Measurements from ENCODE around the gene MAPK8IP3.

Gene MAPK8IP3

GRCh38 chr16:1740781-1741490 lies 34.9 kb downstream of the MAPK8IP3 start:
- no peaks in the 10 kb centered on the region for H3F3A ChIP-seq (ENCODE audit: low read depth)
- no peaks in the 10 kb centered on the region for H3K79me2 ChIP-seq (ENCODE audit: insufficient read depth, low read length)
- no peaks in the 10 kb centered on the region for H3K36me3 ChIP-seq (ENCODE audit: insufficient read depth, low read length)
- H3K9me2 ChIP-seq (replicated peaks; ENCODE audit: low read depth, low read length) = no peaks in the 10 kb centered on the region
- no peak overlapping the region for H3K4me2 ChIP-seq (ENCODE audit: low read depth, low read length, poor library complexity, severe bottlenecking)
- no peaks in the 10 kb centered on the region for H4K20me1 ChIP-seq (ENCODE audit: insufficient read depth, low read length, poor library complexity, severe bottlenecking)
- TF ChIP-seq CTCF (conservative IDR thresholded peaks at IDR 0.05; ENCODE audit: low read length) (no peak), EZH2phosphoT487 (IDR thresholded peaks at IDR 0.05; ENCODE audit: borderline replicate concordance) (no peak)
- H3K9ac ChIP-seq (ENCODE audit: low read depth, low read length, poor library complexity, severe bottlenecking) = no peak overlapping the region
- H3K9me3 ChIP-seq (ENCODE audit: insufficient read depth, low read depth, low read length) = no peaks in the 10 kb centered on the region
- H3K4me1 ChIP-seq (ENCODE audit: insufficient read depth, low read length, poor library complexity, severe bottlenecking) = no peaks in the 10 kb centered on the region
- no peaks in the 10 kb centered on the region for H3K27me3 ChIP-seq (ENCODE audit: insufficient read depth, low read length, poor library complexity, severe bottlenecking)
- H2AFZ ChIP-seq (ENCODE audit: low read length) = no peak overlapping the region
- no peak overlapping the region for H3K4me3 ChIP-seq (ENCODE audit: low read length, poor library complexity, severe bottlenecking)

GRCh38 chr16:1741553-1742165 lies 35.7 kb downstream of the MAPK8IP3 start:
- H3K4me2 ChIP-seq (ENCODE audit: low read depth, low read length, poor library complexity, severe bottlenecking) = no peak overlapping the region
- no peaks in the 10 kb centered on the region for H3K4me1 ChIP-seq (ENCODE audit: insufficient read depth, low read length, poor library complexity, severe bottlenecking)
- TF ChIP-seq EZH2phosphoT487 (IDR thresholded peaks at IDR 0.05; ENCODE audit: borderline replicate concordance) = no peak
- no peak for TF ChIP-seq CTCF (conservative IDR thresholded peaks at IDR 0.05; ENCODE audit: low read length)
- H3K9ac ChIP-seq (ENCODE audit: low read depth, low read length, poor library complexity, severe bottlenecking) = no peak overlapping the region
- no peaks in the 10 kb centered on the region for H3K36me3 ChIP-seq (ENCODE audit: insufficient read depth, low read length)
- no peaks in the 10 kb centered on the region for H3F3A ChIP-seq (ENCODE audit: low read depth)
- no peaks in the 10 kb centered on the region for H3K79me2 ChIP-seq (ENCODE audit: insufficient read depth, low read length)
- no peak overlapping the region for H2AFZ ChIP-seq (ENCODE audit: low read length)
- no peaks in the 10 kb centered on the region for H3K9me3 ChIP-seq (ENCODE audit: insufficient read depth, low read depth, low read length)
- H3K27me3 ChIP-seq (ENCODE audit: insufficient read depth, low read length, poor library complexity, severe bottlenecking) = no peaks in the 10 kb centered on the region
- H4K20me1 ChIP-seq (ENCODE audit: insufficient read depth, low read length, poor library complexity, severe bottlenecking) = no peaks in the 10 kb centered on the region
- no peak overlapping the region for H3K4me3 ChIP-seq (ENCODE audit: low read length, poor library complexity, severe bottlenecking)
- H3K9me2 ChIP-seq (replicated peaks; ENCODE audit: low read depth, low read length) = no peaks in the 10 kb centered on the region

DNA sequence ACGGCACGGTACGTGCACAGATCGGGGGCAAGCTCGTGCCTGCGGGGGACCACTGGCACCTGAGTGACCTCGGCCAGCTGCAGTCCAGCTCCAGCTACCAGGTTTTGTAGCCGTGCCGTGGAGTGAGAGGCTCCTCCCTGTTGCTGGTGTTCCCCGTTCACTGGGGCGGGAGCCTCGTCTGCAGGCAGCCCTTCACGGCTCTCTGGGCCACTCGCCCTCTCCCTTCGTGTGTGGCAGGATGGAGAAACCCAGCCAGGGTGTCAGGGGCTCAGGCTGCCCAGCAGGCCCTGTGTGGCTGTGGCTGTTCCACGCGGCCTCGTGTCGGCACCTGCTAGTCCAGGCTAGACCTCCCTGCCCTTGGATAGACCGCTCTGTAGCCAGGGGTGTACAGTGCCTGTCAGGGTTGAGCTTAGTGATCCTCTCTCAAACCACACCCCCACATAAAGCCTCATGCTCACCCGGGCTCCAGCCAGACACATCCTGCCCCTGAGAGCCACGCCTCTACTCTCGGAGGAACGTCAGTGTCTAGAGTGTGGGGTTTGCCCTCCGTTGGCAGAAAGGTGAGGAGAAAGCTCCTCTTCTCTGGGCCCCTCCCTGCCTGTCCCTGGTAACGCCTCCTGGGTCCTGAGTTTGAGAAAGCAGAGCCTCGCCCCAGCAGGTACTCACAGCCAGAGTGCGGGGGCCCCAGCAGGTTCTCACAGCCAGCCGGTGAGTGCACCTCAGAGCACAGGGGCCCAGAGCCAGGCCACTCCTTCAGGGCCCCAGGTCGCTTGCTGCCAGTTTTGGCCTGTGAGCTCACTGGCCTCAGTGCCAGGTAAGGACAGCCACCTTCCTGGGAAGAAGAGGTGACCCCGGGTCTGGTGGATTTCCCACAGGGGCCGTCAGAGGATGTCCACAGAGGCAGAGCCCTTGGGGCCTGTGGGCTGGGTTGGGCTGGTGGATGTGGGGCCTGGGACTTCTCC lies 37.7 kb downstream of the MAPK8IP3 start:
- Histone ChIP-seq H3K9me3 (ENCODE audit: insufficient read depth, low read depth, low read length) (no peaks in the 10 kb centered on the region), H3K79me2 (ENCODE audit: insufficient read depth, low read length) (no peaks in the 10 kb centered on the region), H3K4me3 (ENCODE audit: low read length, poor library complexity, severe bottlenecking) (no peak overlapping the region), H2AFZ (ENCODE audit: low read length) (no peak overlapping the region), H3K9ac (ENCODE audit: low read depth, low read length, poor library complexity, severe bottlenecking) (no peak overlapping the region), H3F3A (ENCODE audit: low read depth) (no peaks in the 10 kb centered on the region), H3K27me3 (ENCODE audit: insufficient read depth, low read length, poor library complexity, severe bottlenecking) (no peaks in the 10 kb centered on the region), H3K36me3 (ENCODE audit: insufficient read depth, low read length) (peaks cover 2% of the 10 kb centered on the region; the same call in 1 of the 2 replicates), H3K4me2 (ENCODE audit: low read depth, low read length, poor library complexity, severe bottlenecking) (no peak overlapping the region), H3K4me1 (ENCODE audit: insufficient read depth, low read length, poor library complexity, severe bottlenecking) (no peaks in the 10 kb centered on the region), H4K20me1 (ENCODE audit: insufficient read depth, low read length, poor library complexity, severe bottlenecking) (no peaks in the 10 kb centered on the region), H3K9me2 (replicated peaks; ENCODE audit: low read depth, low read length) (no peaks in the 10 kb centered on the region)
- TF ChIP-seq EZH2phosphoT487 (IDR thresholded peaks at IDR 0.05; ENCODE audit: borderline replicate concordance) (no peak), CTCF (conservative IDR thresholded peaks at IDR 0.05; ENCODE audit: low read length) (no peak)

Data from Loucy (cell line).